Neuronal stem cell (in vitro differentiated cells): ENCODE measurements around the gene ADNP.

Source experiments
- DNase-seq: peaks from one replicate; pipeline ENCODE4 v3.0.0-alpha.2; 2013; ENCODE audit warnings: low spot score
- H2AFZ ChIP-seq: one replicate; pipeline ENCODE4 v1.6.1; 2013; ENCODE audit warnings: mild to moderate bottlenecking, low read length, inconsistent platforms
- H2AK5ac ChIP-seq: 2 replicates; pipeline ENCODE4 v1.6.1; 2013; ENCODE audit warnings: low read depth, mild to moderate bottlenecking, inconsistent platforms, low read length, moderate library complexity, mixed read lengths
- H2BK120ac ChIP-seq: 2 replicates; pipeline ENCODE4 v1.6.1; 2013; ENCODE audit warnings: low read depth, mild to moderate bottlenecking, inconsistent platforms, low read length, moderate library complexity, mixed read lengths
- H2BK12ac ChIP-seq: one replicate; pipeline ENCODE4 v1.6.1; 2013; ENCODE audit warnings: low read length, inconsistent platforms
- H2BK15ac ChIP-seq: 2 replicates; pipeline ENCODE4 v1.6.1; 2013; ENCODE audit warnings: mild to moderate bottlenecking, low read length, inconsistent platforms, mixed read lengths
- H2BK5ac ChIP-seq: one replicate; pipeline ENCODE4 v1.6.1; 2013; ENCODE audit warnings: inconsistent platforms, mild to moderate bottlenecking, low read length, moderate library complexity
- H3K14ac ChIP-seq: one replicate; pipeline ENCODE4 v1.6.1; 2013; ENCODE audit warnings: low read length, inconsistent platforms
- H3K18ac ChIP-seq: 2 replicates; pipeline ENCODE4 v1.6.1; 2013; ENCODE audit warnings: low read length, inconsistent platforms
- H3K23ac ChIP-seq: 2 replicates; pipeline ENCODE4 v1.6.1; 2013; ENCODE audit warnings: low read depth, mild to moderate bottlenecking, mixed read lengths, low read length, inconsistent platforms; ENCODE audit not compliant: poor library complexity
- H3K27ac ChIP-seq: replicated peaks from 3 replicates; pipeline ENCODE4 v1.5.1; 2013; ENCODE audit warnings: low read length, inconsistent platforms
- H3K27me3 ChIP-seq, 3 experiments: 2 replicates each; pipeline ENCODE4 v1.6.1; 2013; ENCODE audit warnings: low read length in 3 of 3, mild to moderate bottlenecking in 2 of 3, inconsistent platforms in 1 of 3, low read depth in 1 of 3, mixed read lengths in 1 of 3, moderate library complexity in 1 of 3; ENCODE audit not compliant: control insufficient read depth in 3 of 3, insufficient read depth in 3 of 3
- H3K36me3 ChIP-seq, 2 donors: replicated peaks in 1 of 2; 2 replicates each; pipeline ENCODE4 v1.6.1; 2013; ENCODE audit warnings: low read length in 2 of 2; ENCODE audit not compliant: control insufficient read depth in 2 of 2, insufficient read depth in 2 of 2
- H3K4ac ChIP-seq: 2 replicates; pipeline ENCODE4 v1.6.1; 2013; ENCODE audit warnings: inconsistent platforms, mild to moderate bottlenecking, low read length, moderate library complexity
- H3K4me1 ChIP-seq, 2 donors: 1 replicate in 1 of 2; 2 replicates in 1 of 2; pipeline ENCODE4 v1.6.1; 2013; ENCODE audit warnings: low read length in 2 of 2, low read depth in 1 of 2; ENCODE audit not compliant: control insufficient read depth in 2 of 2, insufficient read depth in 1 of 2
- H3K4me2 ChIP-seq: one replicate; pipeline ENCODE4 v1.6.1; 2013; ENCODE audit warnings: mild to moderate bottlenecking, low read length, inconsistent platforms; ENCODE audit not compliant: insufficient read depth, poor library complexity, severe bottlenecking
- H3K4me3 ChIP-seq, 2 donors: 2 replicates each; pipeline ENCODE4 v1.5.1; 2013; ENCODE audit warnings: low read length in 2 of 2, mild to moderate bottlenecking in 2 of 2, inconsistent platforms in 1 of 2, moderate library complexity in 1 of 2
- H3K79me1 ChIP-seq: one replicate; pipeline ENCODE4 v1.6.1; 2013; ENCODE audit warnings: low read depth, mild to moderate bottlenecking, inconsistent platforms, low read length, moderate library complexity
- H3K9ac ChIP-seq: one replicate; pipeline ENCODE4 v1.6.1; 2013; ENCODE audit warnings: mild to moderate bottlenecking, low read depth, low read length, inconsistent platforms; ENCODE audit not compliant: poor library complexity
- H3K9me3 ChIP-seq, 2 donors: replicated peaks in 1 of 2; 2 replicates each; pipeline versions ENCODE3 to v1.6.1; 2013; ENCODE audit warnings: low read length in 2 of 2, mild to moderate bottlenecking in 2 of 2, inconsistent platforms in 1 of 2, low read depth in 1 of 2, mixed read lengths in 1 of 2, moderate library complexity in 1 of 2; ENCODE audit not compliant: control insufficient read depth in 2 of 2, insufficient read depth in 1 of 2
- H4K8ac ChIP-seq: one replicate; pipeline ENCODE4 v1.6.1; 2013; ENCODE audit warnings: low read depth, mild to moderate bottlenecking, inconsistent platforms, low read length, moderate library complexity
- H4K91ac ChIP-seq: one replicate; pipeline ENCODE4 v1.6.1; 2013; ENCODE audit warnings: low read length, low read depth, mild to moderate bottlenecking, inconsistent platforms; ENCODE audit not compliant: poor library complexity
- WGBS, 2 donors: extraction: QIAGEN DNeasy Blood & Tissue Kit; methylation state at CpG; one replicate each; pipeline ENCODE4 v1.1.7; 2013; ENCODE audit warnings: missing lambda C conversion rate in 2 of 2, mixed read lengths in 1 of 2; ENCODE audit not compliant: insufficient read length in 2 of 2, insufficient replicate concordance in 1 of 2; ENCODE audit errors: extremely low coverage in 2 of 2; 5-methylcytosine and 5-hydroxymethylcytosine counted together

Gene ADNP

DNA sequence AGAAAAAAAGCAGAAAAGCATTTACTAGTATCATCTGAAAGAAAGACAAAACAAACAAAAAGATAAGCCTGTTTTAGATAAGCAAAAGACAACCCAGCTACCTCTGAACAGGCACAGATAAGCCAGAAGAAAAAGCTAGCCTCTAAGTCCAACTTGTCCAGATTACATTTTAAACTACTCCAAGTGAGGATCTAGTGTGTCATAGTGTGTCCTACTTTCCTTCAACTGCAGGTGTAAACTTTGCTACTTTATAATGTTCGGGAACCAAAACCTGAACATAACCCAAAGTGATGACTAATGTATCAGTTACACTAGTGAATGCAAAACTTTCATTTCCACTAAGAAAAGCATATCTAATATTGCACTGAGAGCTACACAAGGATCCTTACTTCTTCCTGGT lies 19.5 kb downstream of the ADNP start:
- H2AK5ac ChIP-seq, result no peak overlapping the region
- H2BK15ac ChIP-seq, result no peak overlapping the region
- H3K9me3 ChIP-seq, result peaks cover 0 to 8% of the 10 kb centered on the region in 2 donors
- H2BK5ac ChIP-seq, result no peak overlapping the region
- H3K4ac ChIP-seq, result no peak overlapping the region
- no peak overlapping the region for H4K8ac ChIP-seq
- peaks cover 2 to 4% of the 10 kb centered on the region in 2 donors for H3K4me1 ChIP-seq
- no peak overlapping the region for H3K27ac ChIP-seq
- H3K4me2 ChIP-seq, result no peak overlapping the region
- no peaks in the 10 kb centered on the region for H3K27me3 ChIP-seq
- no peak overlapping the region for H2BK12ac ChIP-seq
- no peak overlapping the region for H4K91ac ChIP-seq
- no peak overlapping the region for H3K14ac ChIP-seq
- H3K18ac ChIP-seq, result no peak overlapping the region
- no peak overlapping the region for H3K4me3 ChIP-seq
- H2AFZ ChIP-seq, result no peak overlapping the region
- WGBS, 2 donors, result no CpG with 5 or more reads among the region's 1 CpG
- DNase-seq, result no peak
- H3K36me3 ChIP-seq, result peaks cover 7 to 83% of the 10 kb centered on the region in 2 donors
- H3K79me1 ChIP-seq, result peaks cover 6% of the 10 kb centered on the region
- H3K9ac ChIP-seq, result no peak overlapping the region
- H3K23ac ChIP-seq, result no peak overlapping the region
- H2BK120ac ChIP-seq, result no peak overlapping the region

DNA sequence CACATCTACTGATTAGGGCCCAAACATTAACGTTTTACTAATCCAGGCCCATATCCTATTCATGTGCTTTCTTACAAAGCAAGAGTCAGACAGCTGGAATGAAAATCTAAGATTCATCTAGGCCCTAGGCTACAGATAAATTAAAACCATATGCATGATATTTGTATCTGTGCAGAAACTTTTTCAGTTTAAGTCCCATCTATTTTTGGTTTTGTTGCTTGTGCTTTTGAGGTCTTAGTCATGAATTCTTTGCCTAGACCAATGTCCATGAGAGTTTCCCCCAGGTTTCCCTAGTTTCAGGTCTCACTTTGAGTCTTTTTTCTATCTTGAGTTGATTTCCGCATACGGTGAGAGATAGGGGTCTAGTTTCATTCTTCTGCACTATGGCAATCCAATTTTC lies 20.2 kb downstream of the ADNP start:
- H2AFZ ChIP-seq, result no peak overlapping the region
- no peak overlapping the region for H2BK15ac ChIP-seq
- no peak overlapping the region for H3K9ac ChIP-seq
- H3K36me3 ChIP-seq, result peaks cover 7 to 82% of the 10 kb centered on the region in 2 donors
- no peak overlapping the region for H3K14ac ChIP-seq
- H3K23ac ChIP-seq, result no peak overlapping the region
- H3K79me1 ChIP-seq, result peaks cover 6% of the 10 kb centered on the region
- H2BK5ac ChIP-seq, result no peak overlapping the region
- H3K27ac ChIP-seq, result no peak overlapping the region
- H3K27me3 ChIP-seq, result no peaks in the 10 kb centered on the region
- DNase-seq, result no peak
- H4K8ac ChIP-seq, result no peak overlapping the region
- H3K4me3 ChIP-seq, result no peak overlapping the region
- H3K9me3 ChIP-seq, result peaks cover 0 to 8% of the 10 kb centered on the region in 2 donors
- no peak overlapping the region for H2BK12ac ChIP-seq
- WGBS, 2 donors, result no CpG with 5 or more reads among the region's 3 CpGs
- no peak overlapping the region for H4K91ac ChIP-seq
- no peak overlapping the region for H2BK120ac ChIP-seq
- H2AK5ac ChIP-seq, result no peak overlapping the region
- H3K4me1 ChIP-seq, result peaks cover 1 to 2% of the 10 kb centered on the region in 2 donors
- no peak overlapping the region for H3K4ac ChIP-seq
- no peak overlapping the region for H3K18ac ChIP-seq
- no peak overlapping the region for H3K4me2 ChIP-seq

DNA sequence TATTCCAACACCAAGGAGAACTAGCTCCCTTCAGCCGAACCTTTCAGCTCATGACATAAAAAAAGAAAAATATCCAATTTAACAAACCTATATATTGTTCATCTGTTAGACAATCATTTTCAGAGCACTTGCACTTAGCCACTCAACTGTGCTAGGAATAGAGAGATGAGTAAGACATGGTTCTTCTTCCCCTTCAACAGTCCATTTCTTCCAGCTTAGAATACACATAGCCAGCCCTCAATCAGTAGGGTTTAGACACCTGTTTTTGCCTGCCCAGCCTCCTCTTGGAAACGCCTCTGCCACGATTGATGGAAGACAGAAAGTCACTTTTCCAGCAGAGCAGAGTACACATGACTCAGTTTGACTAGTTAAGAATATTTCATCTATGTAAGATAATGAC lies 21.8 kb downstream of the ADNP start:
- Histone ChIP-seq H3K36me3 (peaks cover 6 to 84% of the 10 kb centered on the region in 2 donors), H4K8ac (no peak overlapping the region), H3K4me2 (no peak overlapping the region), H2BK120ac (no peak overlapping the region), H3K4me3 (no peak overlapping the region), H3K9ac (no peak overlapping the region), H4K91ac (no peak overlapping the region), H2AFZ (no peak overlapping the region), H3K14ac (no peak overlapping the region), H3K23ac (no peak overlapping the region), H2BK5ac (no peak overlapping the region), H2BK15ac (no peak overlapping the region), H3K4ac (no peak overlapping the region), H3K18ac (no peak overlapping the region), H3K79me1 (peaks cover 6% of the 10 kb centered on the region), H3K4me1 (peaks cover 0 to 1% of the 10 kb centered on the region in 2 donors), H3K9me3 (peaks cover 0 to 8% of the 10 kb centered on the region in 2 donors), H3K27ac (no peak overlapping the region), H2BK12ac (no peak overlapping the region), H3K27me3 (no peaks in the 10 kb centered on the region), H2AK5ac (no peak overlapping the region)
- DNase-seq, result no peak
- no CpG with 5 or more reads among the region's 3 CpGs for WGBS, 2 donors

DNA sequence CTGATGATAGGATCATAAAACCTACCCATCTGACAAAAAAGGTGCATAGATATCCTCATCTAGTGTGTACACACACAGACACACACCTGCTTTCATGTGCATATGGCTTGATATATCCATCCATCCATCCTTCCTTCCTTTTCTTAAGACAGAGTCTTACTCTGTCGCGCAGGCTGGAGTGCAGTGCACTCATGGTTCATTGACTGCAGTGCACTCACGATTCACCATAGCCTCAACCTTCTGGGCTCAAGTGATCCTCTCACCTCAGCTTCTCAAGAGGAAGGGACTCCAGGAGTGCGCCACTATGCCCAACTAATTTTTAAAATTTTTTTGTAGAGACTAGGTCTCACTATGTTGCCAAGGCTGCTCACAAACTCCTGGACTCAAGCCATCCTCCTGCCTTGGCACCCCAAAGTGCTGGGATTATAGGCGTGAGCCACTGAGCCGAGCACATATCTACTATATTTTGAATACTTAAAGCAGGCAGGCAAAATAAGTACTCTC lies 27.1 kb downstream of the ADNP start:
- Histone ChIP-seq H2BK120ac (no peak overlapping the region), H3K23ac (no peak overlapping the region), H3K18ac (no peak overlapping the region), H3K79me1 (no peaks in the 10 kb centered on the region), H3K4ac (no peak overlapping the region), H3K14ac (no peak overlapping the region), H3K4me1 (peaks cover 0 to 1% of the 10 kb centered on the region in 2 donors), H2AK5ac (no peak overlapping the region), H2AFZ (no peak overlapping the region), H3K9me3 (no peaks in the 10 kb centered on the region), H3K4me2 (no peak overlapping the region), H3K36me3 (peaks cover 18 to 88% of the 10 kb centered on the region in 2 donors), H3K27me3 (peaks cover 0 to 1% (median 0%) of the 10 kb centered on the region in 3 experiments), H2BK15ac (no peak overlapping the region), H3K9ac (no peak overlapping the region), H3K27ac (no peak overlapping the region), H4K91ac (no peak overlapping the region), H3K4me3 (no peak overlapping the region), H2BK12ac (no peak overlapping the region), H4K8ac (no peak overlapping the region), H2BK5ac (no peak overlapping the region)
- DNase-seq, result no peak
- no CpG with 5 or more reads among the region's 6 CpGs for WGBS, 2 donors
